HepG2 (cell line): ENCODE data around the gene CEP19. TPM values are rescaled to one million over a fixed set of nuclear protein-coding genes. Genes with fewer than 3 reads are reported as not detected.
A peak's percentile ranks its signal among the peaks of the same experiment; 100 is the strongest.

Experiments
- CREM ChIP-seq, 2 experiments: sonication (generic) in 1 of 2; formaldehyde crosslinking in 1 of 2; IDR thresholded peaks; 2 replicates each; pipeline versions ENCODE4 v1.4.0 to v1.6.1; 2016 to 2020; ENCODE audit warnings: antibody characterized with exemption in 1 of 2, mild to moderate bottlenecking in 1 of 2, missing genetic modification reagents in 1 of 2
- ELF3 ChIP-seq: IDR thresholded peaks from 2 replicates; pipeline ENCODE4 v1.6.1; 2016; ENCODE audit warnings: missing genetic modification reagents, missing compliant biosample characterization
- RXRB ChIP-seq: IDR thresholded peaks from 2 replicates; pipeline ENCODE4 v1.6.1; 2016; ENCODE audit warnings: borderline replicate concordance, missing genetic modification reagents, missing compliant biosample characterization
- TAF1 ChIP-seq: sonication (generic); formaldehyde crosslinking; IDR thresholded peaks from 2 replicates; pipeline ENCODE4 v1.4.0; 2020; ENCODE audit warnings: missing genetic modification reagents
- ZNF768 ChIP-seq: sonication (generic); formaldehyde crosslinking; IDR thresholded peaks from 2 replicates; pipeline ENCODE4 v1.4.0; 2020; ENCODE audit warnings: missing genetic modification reagents
- polyA plus RNA-seq, 8 experiments: library from polyadenylated mRNA; depleted of rRNA in 3 of 8; stranded (reverse) in 7 of 8; unstranded in 1 of 8; fragments of >200 nt; fragmentation: Illumina TruSeq in 4 of 8; extraction: Trizol in 4 of 8; gene quantifications; 2 replicates each; pipeline versions ENCODE4 v1.2.1 to v1.2.3, GENCODE V29; 2011 to 2016; ENCODE audit warnings: low read depth in 4 of 8, missing spikeins in 1 of 8, mixed read lengths in 1 of 8; ENCODE audit not compliant: insufficient read depth in 1 of 8
- total RNA-seq, 5 experiments: library from RNA; depleted of rRNA; stranded (reverse); fragments of >200 nt; fragmentation: Illumina TruSeq; extraction: Trizol; gene quantifications; 2 replicates each; pipeline ENCODE4 v1.2.3, GENCODE V29; 2016; ENCODE audit warnings: low read depth in 1 of 5
- TF ChIP-seq, protein P1 (sequence below): sonication (generic); formaldehyde crosslinking; IDR thresholded peaks from 2 replicates; pipeline ENCODE4 v1.4.0; 2020; ENCODE audit warnings: missing genetic modification reagents
- TF ChIP-seq, protein P2 (sequence below): sonication (generic); formaldehyde crosslinking; IDR thresholded peaks from 2 replicates; pipeline ENCODE4 v1.4.0; 2020; ENCODE audit warnings: missing genetic modification reagents, mild to moderate bottlenecking, borderline replicate concordance

Gene CEP19
- total and polyA plus RNA-seq, 2 of the 13 experiments (the other 11 are each of a cell fraction or from before 2014, with no cell fraction given), result 0.48 to 1.2 TPM

DNA sequence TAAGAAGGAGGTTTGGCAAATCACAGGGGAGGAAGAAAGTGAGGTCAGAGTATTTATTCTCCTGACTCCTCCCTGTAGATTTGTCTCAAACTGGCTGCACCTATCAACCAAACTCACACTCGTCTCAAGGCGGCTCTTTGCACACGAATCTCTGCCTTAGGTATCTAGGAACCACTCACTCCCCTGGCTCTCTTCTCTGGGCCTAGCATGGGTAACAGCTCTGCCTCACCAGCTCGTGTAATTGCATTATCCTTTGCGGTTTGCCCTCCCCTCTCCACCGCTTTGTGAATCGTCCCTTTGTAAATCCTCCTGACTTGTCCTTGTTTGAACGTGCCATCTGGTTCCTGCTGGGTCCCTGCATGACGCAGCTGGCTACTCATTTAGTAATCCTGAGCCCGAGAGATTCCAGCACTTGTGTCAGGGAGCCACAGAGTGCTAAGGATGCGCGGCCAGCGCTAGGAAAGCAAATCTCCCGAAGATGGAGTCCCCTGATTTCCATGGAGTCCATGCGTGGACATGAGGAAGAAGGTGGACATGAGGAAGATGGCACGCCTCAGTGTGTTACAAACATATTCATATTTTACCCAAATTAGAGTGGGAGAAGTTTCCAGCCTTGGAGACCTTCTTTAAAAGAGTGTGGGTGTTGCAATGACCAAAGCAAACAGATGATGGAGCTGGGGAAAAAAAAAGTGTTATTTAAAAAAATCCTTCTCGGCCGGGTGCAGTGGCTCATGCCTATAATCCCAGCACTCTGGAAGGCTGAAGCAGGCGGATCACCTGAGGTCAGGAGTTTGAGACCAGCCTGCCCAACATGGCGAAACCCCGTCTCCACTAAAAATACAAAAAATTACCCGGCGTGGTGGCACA, 45.8 kb downstream of the CEP19 start (continued):
- TF ChIP-seq CREM (IDR thresholded peaks at IDR 0.05), result peak; percentile 37; the same call in 1 of the 2 replicates
- TF ChIP-seq CREM (CRISPR knock-in tag; IDR thresholded peaks at IDR 0.05), result no peak
- TF ChIP-seq, protein P1, sequence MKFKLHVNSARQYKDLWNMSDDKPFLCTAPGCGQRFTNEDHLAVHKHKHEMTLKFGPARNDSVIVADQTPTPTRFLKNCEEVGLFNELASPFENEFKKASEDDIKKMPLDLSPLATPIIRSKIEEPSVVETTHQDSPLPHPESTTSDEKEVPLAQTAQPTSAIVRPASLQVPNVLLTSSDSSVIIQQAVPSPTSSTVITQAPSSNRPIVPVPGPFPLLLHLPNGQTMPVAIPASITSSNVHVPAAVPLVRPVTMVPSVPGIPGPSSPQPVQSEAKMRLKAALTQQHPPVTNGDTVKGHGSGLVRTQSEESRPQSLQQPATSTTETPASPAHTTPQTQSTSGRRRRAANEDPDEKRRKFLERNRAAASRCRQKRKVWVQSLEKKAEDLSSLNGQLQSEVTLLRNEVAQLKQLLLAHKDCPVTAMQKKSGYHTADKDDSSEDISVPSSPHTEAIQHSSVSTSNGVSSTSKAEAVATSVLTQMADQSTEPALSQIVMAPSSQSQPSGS, result 0 out of 2 replicates have a peak, but pooled peaks have one; percentile 32
- no peak for TF ChIP-seq ZNF768 (CRISPR knock-in tag)
- TF ChIP-seq, protein P2, sequence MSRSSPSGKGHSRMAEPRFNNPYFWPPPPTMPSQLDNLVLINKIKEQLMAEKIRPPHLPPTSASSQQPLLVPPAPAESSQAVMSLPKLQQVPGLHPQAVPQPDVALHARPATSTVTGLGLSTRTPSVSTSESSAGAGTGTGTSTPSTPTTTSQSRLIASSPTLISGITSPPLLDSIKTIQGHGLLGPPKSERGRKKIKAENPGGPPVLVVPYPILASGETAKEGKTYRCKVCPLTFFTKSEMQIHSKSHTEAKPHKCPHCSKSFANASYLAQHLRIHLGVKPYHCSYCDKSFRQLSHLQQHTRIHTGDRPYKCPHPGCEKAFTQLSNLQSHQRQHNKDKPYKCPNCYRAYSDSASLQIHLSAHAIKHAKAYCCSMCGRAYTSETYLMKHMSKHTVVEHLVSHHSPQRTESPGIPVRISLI (CRISPR knock-in tag), result peak; percentile 74; the same call in 1 of the 2 replicates
- TF ChIP-seq RXRB (CRISPR knock-in tag), result peak; percentile 27; the same call in 1 of the 2 replicates
- TF ChIP-seq TAF1 (CRISPR knock-in tag), result 0 out of 2 replicates have a peak, but pooled peaks have one; percentile 34
- peak; percentile 16; the same call in 1 of the 2 replicates for TF ChIP-seq ELF3 (CRISPR knock-in tag)
- TF ChIP-seq, all 625 proteins: peak for 70
